CD4-positive, alpha-beta T cell treated with Interleukin-2 at 100 ng/mL for 4 hours (primary cell): ENCODE measurements around the gene TRPC4AP.
A peak's percentile ranks its signal among the peaks of the same experiment; 100 is the strongest.
"Not testable (repeated sequence)": the region's sequence is repeated elsewhere in the genome, so short reads cannot be mapped to it uniquely, and the experiment has no call there.

Source experiments
- DNase-seq: peaks from one replicate; pipeline ENCODE4 v3.0.0-alpha.2; 2020; ENCODE audit warnings: low spot score

The TRPC4AP gene, protein sequence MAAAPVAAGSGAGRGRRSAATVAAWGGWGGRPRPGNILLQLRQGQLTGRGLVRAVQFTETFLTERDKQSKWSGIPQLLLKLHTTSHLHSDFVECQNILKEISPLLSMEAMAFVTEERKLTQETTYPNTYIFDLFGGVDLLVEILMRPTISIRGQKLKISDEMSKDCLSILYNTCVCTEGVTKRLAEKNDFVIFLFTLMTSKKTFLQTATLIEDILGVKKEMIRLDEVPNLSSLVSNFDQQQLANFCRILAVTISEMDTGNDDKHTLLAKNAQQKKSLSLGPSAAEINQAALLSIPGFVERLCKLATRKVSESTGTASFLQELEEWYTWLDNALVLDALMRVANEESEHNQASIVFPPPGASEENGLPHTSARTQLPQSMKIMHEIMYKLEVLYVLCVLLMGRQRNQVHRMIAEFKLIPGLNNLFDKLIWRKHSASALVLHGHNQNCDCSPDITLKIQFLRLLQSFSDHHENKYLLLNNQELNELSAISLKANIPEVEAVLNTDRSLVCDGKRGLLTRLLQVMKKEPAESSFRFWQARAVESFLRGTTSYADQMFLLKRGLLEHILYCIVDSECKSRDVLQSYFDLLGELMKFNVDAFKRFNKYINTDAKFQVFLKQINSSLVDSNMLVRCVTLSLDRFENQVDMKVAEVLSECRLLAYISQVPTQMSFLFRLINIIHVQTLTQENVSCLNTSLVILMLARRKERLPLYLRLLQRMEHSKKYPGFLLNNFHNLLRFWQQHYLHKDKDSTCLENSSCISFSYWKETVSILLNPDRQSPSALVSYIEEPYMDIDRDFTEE

DNA sequence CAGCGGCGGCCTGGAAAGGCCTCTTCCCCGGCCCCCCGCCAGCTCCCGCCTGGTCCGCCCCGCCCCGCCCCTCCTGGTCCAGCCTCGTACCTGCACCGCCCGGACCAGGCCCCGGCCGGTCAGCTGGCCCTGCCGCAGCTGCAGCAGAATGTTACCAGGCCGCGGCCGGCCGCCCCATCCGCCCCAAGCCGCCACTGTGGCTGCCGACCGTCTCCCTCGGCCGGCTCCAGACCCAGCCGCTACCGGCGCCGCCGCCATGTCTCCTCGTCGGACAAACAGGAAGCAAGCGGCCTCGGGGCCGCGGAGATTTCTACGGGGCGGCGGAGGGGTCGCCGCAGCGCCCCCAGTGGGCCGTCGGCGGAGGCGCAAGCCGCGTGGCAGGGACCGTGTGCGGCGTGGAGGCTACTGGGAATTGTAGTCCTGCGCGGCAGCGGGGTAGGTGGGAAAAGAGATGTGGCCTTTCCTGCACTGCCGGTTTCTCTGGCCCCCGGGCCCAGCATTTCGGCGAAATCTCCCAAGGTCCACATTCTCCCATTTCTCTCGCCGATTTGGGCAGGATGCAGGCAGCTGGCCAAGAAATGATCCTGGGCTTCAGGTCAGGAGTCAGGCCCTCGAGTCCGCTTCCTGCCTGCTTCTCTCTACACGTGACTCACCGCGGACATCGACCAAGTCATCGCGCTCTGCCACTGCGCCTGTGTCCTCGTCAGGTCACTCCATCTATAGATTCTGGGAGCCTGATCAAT lies at the start of gene TRPC4AP:
TSS of gene TRPC4AP (minus strand) at position 284 of the 743 bp plus-strand sequence. CDS start at position 258, 26 bp downstream.
- DNase-seq: peak; percentile 89

DNA sequence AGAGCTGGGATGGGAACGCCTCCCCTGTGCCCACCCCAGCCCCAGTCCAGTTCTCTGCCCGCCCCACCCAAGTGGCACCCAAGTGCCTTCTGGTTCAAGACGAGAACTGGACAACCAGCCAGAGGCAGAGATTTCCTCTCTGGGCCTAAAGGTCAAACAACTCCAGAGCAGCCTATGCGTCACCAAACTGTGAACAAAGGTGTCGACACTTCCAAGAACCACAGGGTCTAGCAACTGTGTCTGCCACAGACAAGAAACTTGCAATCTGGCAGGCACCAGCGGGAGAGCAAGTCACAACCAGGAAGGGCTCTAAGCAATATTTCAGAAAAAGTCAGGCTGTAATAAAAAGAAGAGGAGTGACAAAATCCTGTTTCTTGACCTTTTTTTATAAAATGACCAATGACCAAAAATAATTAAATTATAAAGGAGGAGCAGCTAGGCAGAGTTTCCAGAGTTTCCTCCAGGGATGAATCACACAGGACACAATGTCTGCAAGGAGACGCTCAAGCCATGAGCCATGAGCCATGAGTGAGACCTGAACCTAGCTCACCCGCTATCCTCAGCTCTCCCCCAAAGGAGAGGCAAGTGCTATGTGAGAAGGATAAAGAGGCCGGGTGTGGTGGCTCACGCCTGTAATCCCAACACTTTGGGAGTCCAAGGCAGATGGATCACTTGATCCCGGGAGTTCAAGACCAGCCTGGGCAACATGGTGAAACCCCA lies 43.4 kb upstream of the TRPC4AP start:
- DNase-seq: no peak

- DNase-seq: no peak
These were observed 42.3 kb upstream of the TRPC4AP start for GRCh38 chr20:35134880-35135279.

DNA sequence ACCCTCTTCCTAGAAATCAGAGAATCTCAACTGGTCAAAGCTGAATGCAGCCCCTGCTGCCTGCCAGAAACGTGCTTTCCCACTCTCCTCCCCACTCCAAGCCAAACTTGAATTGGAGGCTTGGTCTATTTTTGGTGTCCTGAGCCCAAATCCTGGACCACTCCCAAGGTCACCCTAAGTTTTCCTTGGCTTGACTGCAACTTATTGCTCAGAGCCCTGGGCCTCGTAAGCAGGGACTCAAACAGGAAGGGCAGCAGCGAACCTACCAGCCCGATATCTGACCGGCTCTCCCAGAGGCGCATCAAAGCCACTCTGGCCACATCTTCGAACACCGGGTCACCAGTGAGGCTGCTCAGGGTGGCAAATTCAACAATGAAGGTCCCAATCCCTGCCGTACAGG lies 41.9 kb upstream of the TRPC4AP start:
- no peak for DNase-seq

DNA sequence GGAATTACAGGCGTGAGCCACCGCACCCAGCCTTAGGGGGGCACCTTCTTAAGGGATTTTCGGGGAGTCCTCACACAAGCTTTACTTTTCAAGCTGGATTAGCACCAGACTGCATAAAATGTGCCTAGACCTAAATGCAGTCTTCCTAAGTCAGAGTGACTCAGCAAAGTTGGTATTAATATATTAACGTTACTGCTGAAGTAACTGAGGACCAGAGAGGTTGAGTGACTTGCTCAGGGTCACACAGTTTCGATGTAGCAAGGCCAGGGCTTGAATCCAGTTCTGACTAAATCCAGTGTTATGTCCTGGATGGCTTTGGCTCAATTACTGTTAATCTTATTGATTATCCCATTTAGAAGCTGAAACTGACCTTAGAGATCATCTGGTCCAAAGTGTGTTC lies 41.1 kb upstream of the TRPC4AP start:
- no peak for DNase-seq

DNA sequence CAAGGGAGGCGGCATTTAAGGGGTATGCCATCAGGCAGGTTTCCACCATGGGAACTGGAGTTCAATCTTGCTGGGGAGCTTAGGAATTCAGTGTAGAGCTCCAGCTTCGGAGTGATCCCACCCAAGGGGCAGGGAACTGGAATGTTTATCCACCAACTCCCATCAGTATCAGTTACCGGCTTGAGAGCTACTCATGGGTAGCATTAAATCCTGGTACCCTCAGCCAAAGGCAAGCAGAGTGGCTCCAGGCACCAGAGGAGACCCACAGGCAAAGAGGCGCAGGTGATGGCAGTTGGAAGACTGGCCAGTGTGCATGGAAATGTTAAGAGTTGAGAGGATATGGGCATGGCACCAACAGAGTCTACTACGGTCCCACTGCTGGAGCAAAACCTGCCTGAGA lies 40.4 kb upstream of the TRPC4AP start:
- DNase-seq: no peak

DNA sequence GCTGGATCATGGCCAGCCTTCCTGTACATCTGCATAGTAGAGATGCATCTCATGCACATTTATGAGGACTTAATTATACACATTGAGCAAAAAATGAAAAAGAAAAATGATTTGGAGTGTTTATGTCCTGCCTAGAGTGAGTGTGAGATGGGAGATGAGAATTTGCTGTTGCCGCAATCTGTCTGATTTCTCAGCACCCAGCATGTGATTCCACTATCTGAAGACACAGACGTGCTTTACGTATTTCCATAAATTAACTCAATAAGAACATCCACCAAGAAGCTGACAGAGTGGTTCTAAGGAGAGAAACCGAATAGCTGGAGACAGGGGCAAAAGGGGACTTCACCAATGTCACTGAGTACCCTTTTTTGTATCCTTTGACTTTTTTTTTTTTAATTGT lies 39.3 kb upstream of the TRPC4AP start:
- DNase-seq: no peak

DNA sequence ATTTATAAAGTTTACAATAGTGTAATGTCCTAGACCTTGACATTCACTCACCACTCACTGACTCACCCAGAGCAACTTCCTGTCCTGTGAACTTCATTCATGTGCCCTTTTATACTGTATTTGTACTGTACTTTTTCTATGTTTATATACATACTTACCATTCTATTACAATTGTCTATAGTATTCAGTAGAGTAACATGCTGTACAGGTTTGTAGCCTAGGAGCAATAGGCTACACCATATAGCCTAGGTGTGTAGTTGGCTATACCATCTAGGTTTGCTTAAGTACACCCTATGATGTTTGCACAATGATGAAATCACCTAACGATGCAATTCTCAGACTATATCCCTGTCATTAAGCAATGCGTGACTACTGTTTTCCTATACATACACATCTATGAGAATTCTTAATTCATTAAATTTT lies 37.1 kb upstream of the TRPC4AP start:
- DNase-seq: no peak

DNA sequence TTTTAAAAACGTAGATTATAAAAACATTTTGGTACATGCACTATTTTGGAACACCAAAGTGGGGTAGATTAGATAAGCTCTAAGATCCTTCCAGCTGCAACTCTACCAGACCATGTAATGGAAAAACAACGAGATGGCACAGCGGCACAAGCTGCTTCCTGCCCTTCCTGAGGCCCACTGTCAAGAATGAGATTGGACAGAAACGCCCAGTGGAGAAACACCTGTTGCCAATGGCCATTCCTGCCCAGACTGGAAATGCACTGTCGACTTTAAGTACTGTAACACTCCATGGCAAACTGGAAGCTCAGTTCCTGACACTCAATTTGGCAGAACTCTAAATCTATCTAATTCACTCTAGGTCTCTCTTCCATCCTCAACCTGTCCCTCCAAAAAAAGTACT lies 33.1 kb upstream of the TRPC4AP start:
- DNase-seq: no peak

GRCh38 chr20:35122756-35123405 lies 30.3 kb upstream of the TRPC4AP start:
- no peak for DNase-seq

GRCh38 chr20:35121186-35121585 lies 28.6 kb upstream of the TRPC4AP start:
- no peak for DNase-seq

DNA sequence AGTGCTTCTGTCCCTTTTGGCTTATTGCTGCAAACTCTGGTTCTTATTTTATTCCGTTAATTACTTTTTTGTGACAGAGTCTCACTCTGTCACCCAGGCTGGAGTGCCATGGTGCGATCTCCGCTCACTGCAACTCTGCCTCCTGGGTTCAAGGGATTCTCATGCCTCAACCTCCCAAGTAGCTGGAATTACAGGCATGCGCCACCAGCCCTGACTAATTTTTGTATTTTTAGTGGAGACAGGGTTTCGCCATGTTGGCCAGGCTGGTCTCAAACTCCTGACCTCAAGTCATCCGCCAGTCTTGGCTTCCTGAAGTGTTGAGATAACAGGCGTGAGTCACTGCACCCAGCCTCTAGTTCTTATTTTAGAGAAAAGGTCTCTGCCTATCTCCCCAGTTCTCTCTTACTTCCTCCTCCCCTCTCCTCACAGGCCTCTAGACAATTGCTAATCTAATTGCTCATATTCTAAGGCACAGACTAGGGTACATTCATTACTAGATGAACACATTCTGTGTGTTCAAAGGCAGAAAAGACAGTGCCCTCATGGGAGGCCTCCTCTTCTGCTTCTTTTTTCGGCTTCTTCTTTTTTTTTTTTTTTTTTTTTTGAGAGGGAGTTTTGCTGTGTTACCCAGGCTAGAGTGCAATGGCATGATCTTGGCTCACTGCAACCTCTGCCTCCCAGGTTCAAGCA lies 27.6 kb upstream of the TRPC4AP start:
- DNase-seq: no peak

DNA sequence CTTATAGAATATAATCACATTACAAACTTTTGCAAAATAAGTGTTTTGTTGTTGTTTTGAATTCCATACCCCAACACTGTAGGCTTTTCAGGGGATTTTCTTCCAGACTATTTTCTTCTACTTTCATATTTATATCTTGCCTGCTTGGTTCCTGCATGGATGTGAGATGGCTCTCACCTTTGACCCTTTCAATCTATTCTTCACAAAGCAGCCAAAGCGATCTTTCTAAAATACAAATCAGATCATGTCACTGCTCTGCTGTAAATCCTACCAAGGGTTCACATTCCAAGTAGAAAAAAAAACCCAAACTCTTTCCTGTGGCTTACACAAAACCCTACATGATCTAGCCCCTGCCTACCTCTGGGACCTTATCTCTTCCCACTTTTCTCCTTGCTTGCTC lies 25.0 kb upstream of the TRPC4AP start:
- no peak for DNase-seq

GRCh38 chr20:35117196-35117595 lies 24.6 kb upstream of the TRPC4AP start:
- no peak for DNase-seq

DNA sequence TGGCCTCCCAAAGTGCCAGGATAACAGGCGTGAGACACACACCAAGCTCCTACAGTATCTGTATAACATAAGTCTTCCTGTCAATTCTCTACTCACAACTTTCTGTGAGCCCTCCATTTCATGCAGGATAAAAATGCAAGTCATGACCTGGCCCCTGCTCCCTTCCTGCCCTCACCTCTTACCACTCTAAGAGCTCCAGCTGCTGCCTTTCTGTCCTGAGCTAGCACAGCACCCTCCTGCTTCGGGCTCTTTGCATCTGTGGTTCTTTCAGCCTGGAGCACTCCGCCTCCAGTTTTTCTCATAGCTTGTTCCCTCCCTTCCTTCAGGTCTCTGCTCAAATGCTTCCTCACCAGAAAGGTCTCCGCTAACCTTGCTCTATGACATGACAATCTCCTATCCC lies 23.7 kb upstream of the TRPC4AP start:
- DNase-seq: no peak

GRCh38 chr20:35115606-35116005 lies 23.0 kb upstream of the TRPC4AP start:
- DNase-seq: no peak

GRCh38 chr20:35112276-35112675 lies 19.7 kb upstream of the TRPC4AP start:
- not testable (repeated sequence) for DNase-seq

DNA sequence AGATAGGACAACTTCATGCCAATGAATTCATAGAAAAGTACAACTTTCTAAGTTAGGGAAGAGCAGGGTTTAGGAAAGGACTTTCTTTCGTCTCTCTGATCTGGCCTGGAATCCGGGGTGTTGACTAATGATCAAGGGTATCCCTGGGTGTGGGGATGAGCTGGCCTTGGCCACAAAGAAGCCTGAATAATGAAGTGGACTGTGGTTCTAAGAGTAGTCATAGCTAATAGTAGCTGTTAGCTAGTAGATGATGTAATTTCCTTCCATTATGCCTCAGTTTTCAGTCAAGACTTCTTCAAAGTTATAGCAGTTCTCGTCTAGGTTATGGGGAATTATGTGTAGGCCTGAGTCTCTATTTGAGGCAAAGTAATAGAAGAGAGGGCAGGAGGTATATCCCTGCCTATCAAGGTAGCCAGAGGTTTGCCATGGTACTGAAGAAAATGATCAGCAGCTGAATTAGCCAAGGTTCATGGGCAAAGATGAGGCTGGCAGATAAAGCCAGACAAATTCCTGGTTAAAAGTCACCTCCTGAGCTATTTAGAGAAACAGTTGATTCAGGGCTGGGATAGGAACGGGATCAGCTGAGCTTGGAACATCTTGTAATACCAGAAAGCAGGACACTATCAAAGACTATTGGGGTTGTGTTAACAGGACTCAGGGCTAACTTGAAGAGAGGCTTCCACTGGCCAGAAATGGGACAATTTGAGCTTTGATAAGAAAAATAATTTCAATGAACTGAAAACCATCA lies 18.7 kb upstream of the TRPC4AP start:
- no peak for DNase-seq

DNA sequence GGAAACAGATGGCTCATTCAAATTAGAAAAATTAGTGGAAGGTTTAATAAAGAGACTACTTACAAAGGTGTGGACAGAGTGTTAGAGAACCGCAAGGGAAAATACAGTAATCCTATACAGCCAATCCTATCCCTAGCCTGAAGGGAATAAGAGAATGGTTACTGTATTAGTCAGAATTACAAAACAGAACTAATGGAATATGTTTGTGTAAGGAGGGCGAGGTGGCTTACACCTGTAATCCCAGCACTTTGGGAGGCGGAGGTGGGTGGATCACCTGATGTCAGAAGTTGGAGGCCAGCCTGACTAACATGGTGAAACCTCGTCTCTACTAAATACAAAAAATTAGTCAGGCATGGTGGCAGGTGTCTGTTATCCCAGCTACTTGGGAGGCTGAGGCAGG lies 16.3 kb upstream of the TRPC4AP start:
- DNase-seq: no peak

- DNase-seq: no peak
These were observed 14.3 kb upstream of the TRPC4AP start for GRCh38 chr20:35106827-35107380.
